ENCODE results near the gene CHAF1A. TPM values are rescaled to one million over a fixed set of nuclear protein-coding genes. Genes with fewer than 3 reads are reported as not detected.
A peak's percentile ranks its signal among the peaks of the same experiment; 100 is the strongest.

The CHAF1A gene
- total RNA-seq, 1 experiment from 2014 or later: 16.7 TPM

GRCh38 chr19:4456476-4456842, 54.0 kb downstream of the CHAF1A start:
- Mint-ChIP-seq H3K36me3 (ENCODE audit: insufficient read depth, unreplicated experiment) (peaks cover 40% of the 10 kb centered on the region), H3K4me3 (ENCODE audit: unreplicated experiment) (peak overlapping the region; percentile 86), H3K4me1 (ENCODE audit: insufficient read depth, unreplicated experiment) (peaks cover 22% of the 10 kb centered on the region), H3K27me3 (ENCODE audit: insufficient read depth, unreplicated experiment) (no peaks in the 10 kb centered on the region), H3K9me3 (ENCODE audit: unreplicated experiment) (no peaks in the 10 kb centered on the region), H3K27ac (ENCODE audit: low read depth, unreplicated experiment) (peak overlapping the region; percentile 85)
- CTCF ChIA-PET: interaction anchor here (0.5 to 0.8 kb wide), 3 partner anchors 15 to 459 kb away, joined by 3 to 5 read pairs (median 4); no protein-coding TSS in a partner anchor
- no peak for TF ChIP-seq CTCF (IDR thresholded peaks at IDR 0.05; ENCODE audit: unreplicated experiment)
- BruUV-seq (replicated peaks): no TSS peak
- intact Hi-C loops (cut with micrococcal nuclease): no loop called here
- DNase-seq (ENCODE audit: unreplicated experiment): peak; percentile 42
- POLR2A ChIA-PET: interaction anchor here (0.7 to 7.7 kb wide), 7 partner anchors 14 to 1165 kb away, joined by 3 to 67 read pairs (median 5); partner anchors contain the start of genes CHAF1A, DAPK3 and HDGFL2

GRCh38 chr19:4456843-4457653, 54.6 kb downstream of the CHAF1A start:
- Mint-ChIP-seq H3K4me1 (ENCODE audit: insufficient read depth, unreplicated experiment) (peaks cover 22% of the 10 kb centered on the region), H3K4me3 (ENCODE audit: unreplicated experiment) (peak overlapping the region; percentile 86), H3K36me3 (ENCODE audit: insufficient read depth, unreplicated experiment) (peaks cover 34% of the 10 kb centered on the region), H3K9me3 (ENCODE audit: unreplicated experiment) (no peaks in the 10 kb centered on the region), H3K27me3 (ENCODE audit: insufficient read depth, unreplicated experiment) (no peaks in the 10 kb centered on the region), H3K27ac (ENCODE audit: low read depth, unreplicated experiment) (peak overlapping the region; percentile 85)
- TF ChIP-seq CTCF (IDR thresholded peaks at IDR 0.05; ENCODE audit: unreplicated experiment): no peak
- peak; percentile 43 for DNase-seq (ENCODE audit: unreplicated experiment)
- ChIA-PET POLR2A (interaction anchor here (0.7 to 7.7 kb wide), 6 partner anchors 14 to 1164 kb away, joined by 3 to 67 read pairs (median 5); partner anchors contain the start of genes CHAF1A and HDGFL2), CTCF (interaction anchor here (0.5 to 0.8 kb wide), 4 partner anchors 14 to 460 kb away, joined by 3 to 5 read pairs (median 4); no protein-coding TSS in a partner anchor)
- BruUV-seq (replicated peaks): no TSS peak
- intact Hi-C loops (cut with micrococcal nuclease): no loop called here

GRCh38 chr19:4457654-4458395, 55.4 kb downstream of the CHAF1A start, which contains the start of gene UBXN6:
UBXN6 (minus strand) TSS chr19:4457794; CDS start chr19:4457697, 97 bp downstream.
- CTCF ChIA-PET: interaction anchor here (0.7 kb wide), 2 partner anchors 121 to 178 kb away, joined by 3 read pairs; no protein-coding TSS in a partner anchor
- H3K36me3 Mint-ChIP-seq (ENCODE audit: insufficient read depth, unreplicated experiment): peaks cover 27% of the 10 kb centered on the region
- POLR2A ChIA-PET: interaction anchor here (1.6 to 7.7 kb wide), 3 partner anchors 13 to 56 kb away, joined by 5 to 67 read pairs (median 15); partner anchors contain the start of genes CHAF1A and HDGFL2

More at GRCh38 chr19:4457654-4458395, 55.4 kb downstream of the CHAF1A start, which contains the start of gene UBXN6:
- BruUV-seq (replicated peaks): no TSS peak
- no peak for TF ChIP-seq CTCF (IDR thresholded peaks at IDR 0.05; ENCODE audit: unreplicated experiment)
- peak; percentile 97 for DNase-seq (ENCODE audit: unreplicated experiment)
- Mint-ChIP-seq H3K9me3 (ENCODE audit: unreplicated experiment) (no peaks in the 10 kb centered on the region), H3K27ac (ENCODE audit: low read depth, unreplicated experiment) (peak within 1 kb of the TSS; percentile 85), H3K27me3 (ENCODE audit: insufficient read depth, unreplicated experiment) (no peaks in the 10 kb centered on the region), H3K4me3 (ENCODE audit: unreplicated experiment) (peak within 1 kb of the TSS; percentile 86), H3K4me1 (ENCODE audit: insufficient read depth, unreplicated experiment) (peaks cover 22% of the 10 kb centered on the region)
- intact Hi-C loops (cut with micrococcal nuclease): no loop called here
